Prostate gland (tissue), 2 donors: Measurements from ENCODE around the gene ANO10. TPM values are rescaled to one million over a fixed set of nuclear protein-coding genes. Genes with fewer than 3 reads are reported as not detected.

ENCODE experiments used
- DNase-seq: peaks from one replicate; pipeline ENCODE4 v3.0.0-alpha.2; 2019; ENCODE audit warnings: low spot score
- H3K27ac ChIP-seq, 2 donors: fragments of 200-600 bp; sonication (generic); 2 replicates each; pipeline ENCODE4 v1.5.1; 2017 to 2019
- H3K27me3 ChIP-seq: fragments of 200-600 bp; sonication (generic); replicated peaks from 2 replicates; pipeline ENCODE4 v1.5.1; 2019; ENCODE audit not compliant: insufficient read depth
- H3K36me3 ChIP-seq, 2 donors: fragments of 200-600 bp; sonication (generic); 1 replicate in 1 of 2; 2 replicates in 1 of 2; pipeline versions ENCODE4 v1.5.1 to v1.8.1; 2017 to 2019
- H3K4me1 ChIP-seq: fragments of 200-600 bp; sonication (generic); replicated peaks from 2 replicates; pipeline ENCODE4 v1.5.1; 2019
- H3K4me3 ChIP-seq, 2 donors: fragments of 200-600 bp; sonication (generic); 2 replicates each; pipeline ENCODE4 v1.5.1; 2017 to 2019
- H3K9me3 ChIP-seq: fragments of 200-600 bp; sonication (generic); 2 replicates; pipeline ENCODE4 v1.5.1; 2017
- CTCF ChIP-seq, 4 experiments: fragments of 200-600 bp in 2 of 4; fragments of 450-650 bp in 2 of 4; sonication (generic) in 2 of 4; IDR thresholded peaks; 1 replicate in 3 of 4; 2 replicates in 1 of 4; pipeline ENCODE4 v1.5.1; 2016 to 2019; ENCODE audit warnings: antibody characterized with exemption in 4 of 4, mild to moderate bottlenecking in 2 of 4, moderate library complexity in 2 of 4
- POLR2A ChIP-seq: fragments of 450-650 bp; IDR thresholded peaks from one replicate; pipeline ENCODE4 v1.6.1; 2016; ENCODE audit warnings: antibody characterized with exemption, mild to moderate bottlenecking
- POLR2AphosphoS5 ChIP-seq: sonication (generic); formaldehyde crosslinking; IDR thresholded peaks from one replicate; pipeline ENCODE4 v1.6.1; 2017; ENCODE audit warnings: antibody characterized with exemption
- WGBS: methylation state at CpG from one replicate; pipeline ENCODE4 v1.1.5; 2018; 5-methylcytosine and 5-hydroxymethylcytosine counted together
- intact Hi-C: fragments of 100-400 bp; cut with DNase I; formaldehyde crosslinking; loops from one replicate; pipeline ENCODE4 v1.14.2; 2022
- total RNA-seq, 2 donors: library from RNA; depleted of rRNA; stranded (reverse); fragments of >200 nt; gene quantifications; one replicate each; pipeline ENCODE4 v1.1.0, GENCODE V29; 2016

Gene ANO10
- total RNA-seq, 2 donors from 2014 or later = 12.4 to 17.7 TPM

DNA sequence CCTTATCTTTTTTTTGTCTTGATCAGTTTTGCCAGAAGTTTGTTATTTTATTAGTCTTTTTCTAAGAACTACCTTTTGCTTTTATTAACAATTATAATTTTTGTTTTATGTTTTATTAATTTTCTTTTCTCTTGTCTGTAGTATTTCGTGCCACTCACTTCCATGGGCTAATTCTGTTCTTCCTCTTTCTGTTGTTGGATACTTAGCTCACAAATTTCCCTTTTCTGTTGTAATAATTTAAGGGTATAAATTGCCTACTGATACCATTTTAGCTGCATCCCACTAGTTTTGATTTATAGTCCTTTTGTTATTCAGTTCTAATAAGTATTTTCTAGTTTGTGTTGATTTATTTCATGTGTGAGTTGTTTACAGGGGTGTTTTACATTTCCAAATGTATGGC is 286.8 kb downstream of the ANO10 start:
- WGBS = 89% methylated on average over 1 of the region's 1 CpG
- TF ChIP-seq POLR2AphosphoS5 (no peak), POLR2A (no peak), CTCF (IDR thresholded peaks at IDR 0.05) (no peak)
- Histone ChIP-seq H3K27me3 (no peaks in the 10 kb centered on the region), H3K36me3 (no peaks in the 10 kb centered on the region), H3K9me3 (no peaks in the 10 kb centered on the region), H3K27ac (no peak overlapping the region), H3K4me1 (no peaks in the 10 kb centered on the region), H3K4me3 (no peak overlapping the region)
- intact Hi-C loops = no loop called here
- DNase-seq = no peak

DNA sequence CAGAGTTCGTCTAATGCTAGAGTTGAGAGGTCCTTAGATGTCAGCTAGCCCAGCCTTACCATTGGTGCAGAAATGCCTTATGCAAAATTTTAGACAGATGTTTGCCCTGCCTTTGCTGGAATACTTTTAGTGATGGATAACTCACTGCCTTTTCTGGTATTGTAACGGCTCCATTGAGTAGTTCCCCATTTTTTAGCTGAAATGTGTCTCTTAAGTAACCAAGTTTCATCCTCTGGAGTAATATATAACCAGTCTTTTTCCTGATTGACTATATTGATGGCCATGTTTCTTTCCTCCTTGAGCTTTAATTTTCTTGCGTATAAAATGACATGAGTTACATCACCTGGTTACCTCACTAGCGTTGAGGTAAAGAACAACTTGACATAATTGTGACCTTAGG is 290.4 kb downstream of the ANO10 start:
- intact Hi-C loops = no loop called here
- no peaks in the 10 kb centered on the region for H3K27me3 ChIP-seq
- peaks cover 3% of the 10 kb centered on the region for H3K4me1 ChIP-seq
- H3K9me3 ChIP-seq = no peaks in the 10 kb centered on the region
- 90% methylated on average over 4 of the region's 4 CpGs for WGBS
- H3K27ac ChIP-seq = no peak overlapping the region
- no peak for TF ChIP-seq POLR2A
- TF ChIP-seq POLR2AphosphoS5 = no peak
- no peak for TF ChIP-seq CTCF (IDR thresholded peaks at IDR 0.05)
- no peaks in the 10 kb centered on the region for H3K36me3 ChIP-seq
- no peak overlapping the region for H3K4me3 ChIP-seq
- DNase-seq = no peak

- Histone ChIP-seq H3K27me3 (no peaks in the 10 kb centered on the region), H3K4me1 (peaks cover 3% of the 10 kb centered on the region), H3K36me3 (no peaks in the 10 kb centered on the region), H3K27ac (no peak overlapping the region), H3K4me3 (no peak overlapping the region), H3K9me3 (no peaks in the 10 kb centered on the region)
- WGBS = 59% methylated on average over 1 of the region's 1 CpG
- DNase-seq = no peak
- intact Hi-C loops = no loop called here
- TF ChIP-seq POLR2A (no peak), POLR2AphosphoS5 (no peak), CTCF (IDR thresholded peaks at IDR 0.05) (no peak)
These were observed 290.8 kb downstream of the ANO10 start for GRCh38 chr3:43330981-43331380.

DNA sequence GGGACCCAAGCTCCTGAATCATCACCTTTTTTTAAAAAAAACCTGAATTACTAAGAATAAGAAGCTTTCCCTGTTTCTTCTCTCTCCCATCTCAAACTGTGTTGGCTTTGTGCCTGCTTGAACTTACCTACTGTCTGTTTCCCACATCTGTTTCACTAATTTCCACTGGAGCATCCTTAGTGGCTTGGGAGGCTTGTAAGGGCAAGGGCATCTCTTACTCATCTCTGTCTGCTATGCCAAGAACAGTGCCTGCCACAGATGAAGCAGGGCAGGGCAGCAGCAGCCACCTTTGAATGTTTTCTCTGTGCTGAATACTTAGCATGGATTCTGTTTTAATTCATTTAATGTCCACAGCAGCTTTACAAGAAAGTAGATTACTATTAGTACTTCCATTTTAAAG is 293.2 kb downstream of the ANO10 start:
- no peaks in the 10 kb centered on the region for H3K27me3 ChIP-seq
- TF ChIP-seq POLR2AphosphoS5 = no peak
- TF ChIP-seq POLR2A = no peak
- no peak for TF ChIP-seq CTCF (IDR thresholded peaks at IDR 0.05)
- DNase-seq = no peak
- peaks cover 3% of the 10 kb centered on the region for H3K4me1 ChIP-seq
- no peak overlapping the region for H3K4me3 ChIP-seq
- H3K36me3 ChIP-seq = no peaks in the 10 kb centered on the region
- intact Hi-C loops = no loop called here
- no peak overlapping the region for H3K27ac ChIP-seq
- H3K9me3 ChIP-seq = no peaks in the 10 kb centered on the region

DNA sequence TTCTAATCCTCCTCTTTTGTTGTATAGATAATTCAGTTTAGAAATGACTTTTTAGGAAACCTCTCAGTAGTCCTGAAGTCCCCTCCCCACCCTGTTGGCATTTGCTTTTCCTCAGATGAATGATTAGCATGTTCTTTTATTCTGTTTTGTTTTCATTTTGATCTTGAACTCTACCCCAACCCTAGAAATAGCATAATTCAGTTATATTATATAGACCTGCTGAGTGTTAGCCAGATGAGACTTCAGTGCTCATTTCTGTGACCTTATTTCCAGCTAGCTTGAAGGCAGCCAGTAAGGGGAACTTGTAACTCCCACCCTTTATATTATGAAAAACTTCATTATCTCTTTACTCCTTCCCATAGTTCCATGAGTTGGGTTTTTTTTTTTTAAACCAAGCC is 294.2 kb downstream of the ANO10 start:
- intact Hi-C loops = no loop called here
- Histone ChIP-seq H3K27ac (no peak overlapping the region), H3K36me3 (no peaks in the 10 kb centered on the region), H3K9me3 (no peaks in the 10 kb centered on the region), H3K4me3 (no peak overlapping the region), H3K4me1 (peaks cover 3% of the 10 kb centered on the region), H3K27me3 (no peaks in the 10 kb centered on the region)
- DNase-seq = no peak
- TF ChIP-seq CTCF (IDR thresholded peaks at IDR 0.05) = no peak
- TF ChIP-seq POLR2A = no peak
- no peak for TF ChIP-seq POLR2AphosphoS5
